CMK (cell line): ENCODE data around the gene CASP10.
A peak's percentile ranks its signal among the peaks of the same experiment; 100 is the strongest.

ENCODE experiments used
- DNase-seq: peaks from one replicate; pipeline ENCODE4 v3.0.0-alpha.2; 2010; ENCODE audit warnings: low read depth

Gene CASP10

GRCh38 chr2:201260302-201260800, 77.4 kb downstream of the CASP10 start, which contains the start of gene CASP8:
Gene CASP8 (plus strand): TSS chr2:201260536. CDS start chr2:201266487, 5,951 bp downstream.
- DNase-seq: peak; percentile 68

- no peak for DNase-seq
Observed at GRCh38 chr2:201261471-201261870, 78.5 kb downstream of the CASP10 start.

GRCh38 chr2:201261906-201262305, 79.0 kb downstream of the CASP10 start:
- DNase-seq: no peak

- no peak for DNase-seq
Observed at GRCh38 chr2:201262718-201263117, 79.8 kb downstream of the CASP10 start.

GRCh38 chr2:201263779-201264178, 80.8 kb downstream of the CASP10 start:
- no peak for DNase-seq

- DNase-seq: no peak
Observed at GRCh38 chr2:201264472-201265173, 81.7 kb downstream of the CASP10 start.

- no peak for DNase-seq
Observed at GRCh38 chr2:201266629-201267028, 83.7 kb downstream of the CASP10 start.

- no peak for DNase-seq
Observed at GRCh38 chr2:201267278-201268030, 84.5 kb downstream of the CASP10 start.

GRCh38 chr2:201269764-201270163, 86.8 kb downstream of the CASP10 start:
- DNase-seq: no peak

GRCh38 chr2:201270293-201271001, 87.5 kb downstream of the CASP10 start:
- no peak for DNase-seq

- no peak for DNase-seq
Observed at GRCh38 chr2:201271917-201272316, 89.0 kb downstream of the CASP10 start.

- DNase-seq: no peak
Observed at GRCh38 chr2:201273330-201273983, 90.5 kb downstream of the CASP10 start.

GRCh38 chr2:201275069-201275468, 92.1 kb downstream of the CASP10 start:
- no peak for DNase-seq

- DNase-seq: no peak
Observed at GRCh38 chr2:201275990-201276389, 93.0 kb downstream of the CASP10 start.

- DNase-seq: no peak
Observed at GRCh38 chr2:201276511-201276910, 93.6 kb downstream of the CASP10 start.
